GM08714 (cell line): ENCODE measurements around the gene DRD4.

Source experiments
- H3K4me3 ChIP-seq: fragments of 200-500 bp; sonication (Bioruptor generic); 2 replicates; pipeline ENCODE4 v1.5.1; 2014; ENCODE audit warnings: mild to moderate bottlenecking, low read length, inconsistent platforms
- ZNF274 ChIP-seq: IDR thresholded peaks from 2 replicates; pipeline ENCODE4 v1.6.1; 2012; ENCODE audit warnings: mild to moderate bottlenecking, low read depth, low read length

DRD4 gene

DNA sequence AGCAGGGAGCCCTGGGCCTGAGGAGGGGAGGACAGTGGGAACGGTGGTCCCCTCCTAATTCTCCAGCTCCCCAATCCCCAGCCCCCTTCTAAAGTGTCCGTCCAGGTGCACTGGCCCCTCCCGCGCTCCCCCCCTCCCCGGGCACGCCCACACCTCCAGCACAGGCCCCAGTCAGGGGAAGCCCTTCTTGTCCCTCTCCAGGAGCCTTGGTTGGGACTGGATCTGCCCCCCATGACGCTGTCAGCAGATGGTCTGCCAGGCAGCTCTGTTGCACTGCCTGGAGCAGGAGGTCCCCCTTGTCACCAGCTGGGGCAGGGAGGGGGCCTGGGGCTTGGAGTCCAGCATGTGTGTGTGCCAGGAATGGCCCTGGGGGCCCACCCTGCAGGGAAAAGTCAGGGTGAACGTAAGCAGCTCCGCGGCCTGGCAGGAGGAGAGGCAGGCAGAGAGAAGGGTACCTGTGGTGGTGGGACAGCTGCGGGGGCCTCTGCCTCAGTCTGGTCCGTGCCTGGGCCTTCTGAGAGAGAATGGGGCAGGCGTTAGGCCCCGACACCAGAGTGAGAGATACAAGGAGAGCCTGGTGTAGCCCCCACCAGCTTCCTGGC lies 22.9 kb upstream of the DRD4 start:
- peak overlapping the region; percentile 95; the same call in 1 of the 2 replicates for H3K4me3 ChIP-seq
- TF ChIP-seq ZNF274 = no peak

DNA sequence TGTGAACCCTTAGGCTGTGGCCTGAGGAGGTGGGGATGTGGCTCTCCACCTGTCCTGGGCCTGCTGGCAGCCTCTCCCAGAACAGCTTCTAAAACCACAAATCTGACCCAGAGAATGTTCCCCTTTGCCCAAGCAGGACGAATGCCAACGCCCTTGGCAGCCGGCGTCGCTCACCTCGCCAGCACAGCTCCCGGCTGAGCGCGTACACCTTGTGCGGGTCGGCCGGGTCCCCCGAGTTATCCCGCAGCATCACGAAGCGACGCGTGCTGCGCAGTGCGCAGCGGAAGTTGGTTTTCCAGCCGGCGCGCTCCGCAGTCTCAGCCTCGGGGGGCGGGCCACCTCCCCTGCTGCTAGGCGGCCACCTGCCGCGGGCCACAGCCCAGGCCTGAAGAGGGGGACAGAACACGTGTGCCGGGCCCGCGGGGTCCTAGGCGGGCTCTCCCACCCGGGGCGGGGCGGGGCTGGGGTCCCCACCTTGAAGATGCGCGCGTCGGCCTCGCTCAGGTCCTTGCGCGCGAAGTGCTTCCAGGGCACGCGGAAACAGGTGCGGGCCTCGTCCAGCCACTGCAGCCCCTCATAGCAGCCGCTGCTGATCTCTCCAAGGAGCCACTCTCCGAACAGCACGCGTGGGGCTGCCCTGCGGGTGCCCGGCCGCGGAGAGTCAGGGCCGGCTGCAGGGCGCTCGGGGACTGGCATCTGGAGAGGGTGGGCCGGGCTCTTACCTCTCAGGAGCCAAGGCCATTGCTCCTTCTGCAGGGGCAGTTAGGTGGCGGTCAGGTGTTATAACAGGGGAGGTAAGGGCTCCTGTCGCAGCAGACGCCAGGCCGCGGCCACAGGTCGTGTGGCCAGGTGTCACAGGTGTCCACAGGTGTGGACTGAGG lies 22.2 kb upstream of the DRD4 start:
- peak overlapping the region; percentile 95 for H3K4me3 ChIP-seq
- TF ChIP-seq ZNF274 = no peak

DNA sequence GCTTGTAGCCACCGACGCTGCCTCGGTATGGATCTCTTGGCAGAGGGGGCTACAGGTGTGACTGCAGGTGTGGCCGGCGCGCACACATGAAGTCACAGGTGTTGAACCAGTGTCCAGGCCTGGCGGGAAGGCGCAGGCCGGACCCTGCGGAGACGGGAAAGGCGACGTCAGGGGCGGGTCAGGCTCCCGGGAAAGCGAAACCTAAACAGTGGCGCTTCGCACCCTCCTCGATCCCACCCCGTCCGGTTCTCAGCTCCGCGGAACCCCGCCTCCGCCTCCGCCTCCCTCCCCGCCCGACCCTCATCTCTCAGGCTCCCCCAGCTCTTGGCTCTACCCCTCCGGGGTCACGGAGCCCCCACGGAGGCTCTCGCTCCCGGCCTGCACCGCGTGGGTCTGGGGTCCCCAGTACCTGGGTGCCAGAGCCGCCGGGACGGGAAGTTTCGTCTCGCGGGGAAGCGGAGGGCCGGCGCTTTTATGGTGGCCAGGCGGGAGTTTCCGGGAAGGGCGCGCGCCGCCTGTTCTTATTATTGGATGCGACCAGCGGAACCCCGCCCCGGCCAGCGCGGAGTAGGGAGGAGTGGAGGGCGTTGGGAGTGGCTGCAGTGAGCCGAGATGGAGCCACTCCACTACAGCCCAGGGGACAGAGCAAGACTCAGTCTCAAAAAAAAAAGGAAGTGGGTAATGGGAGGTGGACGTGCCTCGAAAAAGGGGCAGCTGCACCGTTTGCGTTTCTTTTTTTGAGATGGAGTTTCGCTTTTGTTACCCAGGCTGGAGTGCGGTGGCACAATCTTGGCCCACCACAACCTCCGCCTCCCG lies 21.4 kb upstream of the DRD4 start, which contains the start of gene IRF7:
Gene IRF7 (minus strand): TSS at position 447 of the 816 bp plus-strand sequence. CDS start 586 bp downstream, outside the sequence.
- H3K4me3 ChIP-seq = peak within 1 kb of the TSS; percentile 95
- TF ChIP-seq ZNF274 = no peak

DNA sequence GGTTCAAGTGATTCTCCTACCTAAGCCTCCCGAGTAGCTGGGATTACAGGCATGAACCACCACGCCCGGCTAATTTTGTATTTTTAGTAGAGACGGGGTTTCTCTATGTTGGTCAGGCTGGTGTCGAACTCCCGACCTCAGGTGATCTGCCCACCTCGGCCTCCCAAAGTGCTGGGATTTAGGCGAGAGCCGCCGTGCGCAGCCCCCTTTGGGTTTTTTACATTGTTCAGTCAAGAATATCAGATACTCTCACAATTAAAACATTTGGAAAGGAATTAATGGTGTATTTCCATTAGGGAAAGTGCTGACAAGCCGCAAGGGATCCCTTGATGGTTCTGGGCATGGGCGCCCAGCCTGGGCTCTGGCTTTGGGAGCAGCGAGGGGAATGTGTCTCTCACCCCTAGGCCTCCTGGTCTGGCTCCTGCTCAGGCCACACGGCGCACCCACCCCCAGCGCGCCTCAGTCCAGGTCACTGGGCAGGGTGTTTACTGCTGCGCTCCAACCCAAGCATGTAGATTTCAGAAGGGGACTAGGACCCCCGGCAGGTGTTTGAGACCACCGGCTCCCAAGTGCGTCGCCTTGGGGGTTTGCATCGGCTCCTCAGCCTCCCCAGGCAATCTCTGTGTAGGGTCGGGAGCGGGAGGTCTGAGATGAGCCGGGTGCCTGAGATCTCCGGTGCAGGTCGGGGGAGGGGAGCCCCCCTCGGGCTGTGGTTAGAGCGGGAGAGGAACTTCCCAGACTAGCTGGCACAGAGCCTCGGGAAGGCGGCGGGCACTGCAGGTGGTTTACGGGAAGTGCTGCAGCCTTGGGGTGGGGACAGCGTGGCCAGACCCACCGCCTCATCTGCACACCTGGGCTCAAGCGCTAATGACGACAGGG lies 20.5 kb upstream of the DRD4 start:
- peak overlapping the region; percentile 0; the same call in 1 of the 2 replicates for H3K4me3 ChIP-seq
- TF ChIP-seq ZNF274 = no peak

DNA sequence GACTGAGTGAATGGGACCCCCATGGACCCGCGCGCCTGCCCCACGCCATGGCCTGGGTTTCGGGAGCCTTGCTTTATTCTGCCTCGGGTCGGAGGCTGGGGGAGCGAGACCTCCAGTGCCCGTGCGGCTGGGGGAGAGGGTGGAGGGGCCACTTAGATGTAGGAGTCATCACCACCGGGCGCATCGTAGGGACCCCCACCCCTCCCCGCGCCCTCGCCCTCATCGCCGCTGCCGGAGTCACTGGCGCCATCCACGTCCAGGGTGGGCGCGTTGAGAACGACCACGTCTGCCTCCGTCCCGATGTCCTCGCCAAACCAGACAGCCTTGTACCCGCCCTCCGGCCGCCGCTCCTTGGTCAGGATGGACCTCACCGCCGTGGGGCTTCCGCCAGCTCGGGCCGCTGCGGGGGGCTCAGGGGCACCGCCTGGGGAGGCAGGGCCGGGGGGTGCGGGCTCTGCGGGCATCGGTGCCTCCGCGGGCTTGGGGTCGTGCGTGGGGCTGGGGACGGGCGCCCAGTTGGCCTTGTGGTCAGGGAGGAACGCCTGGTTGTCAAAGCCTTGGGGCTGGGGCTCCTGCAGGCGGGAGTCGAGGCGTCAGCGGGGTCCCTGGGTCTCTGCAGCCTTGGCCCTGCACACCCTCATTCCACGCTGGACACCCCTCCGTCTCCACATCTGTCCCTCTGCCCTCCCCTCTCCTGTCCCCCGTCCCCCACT lies 19.7 kb upstream of the DRD4 start:
- TF ChIP-seq ZNF274 = no peak
- H3K4me3 ChIP-seq = no peak overlapping the region

DNA sequence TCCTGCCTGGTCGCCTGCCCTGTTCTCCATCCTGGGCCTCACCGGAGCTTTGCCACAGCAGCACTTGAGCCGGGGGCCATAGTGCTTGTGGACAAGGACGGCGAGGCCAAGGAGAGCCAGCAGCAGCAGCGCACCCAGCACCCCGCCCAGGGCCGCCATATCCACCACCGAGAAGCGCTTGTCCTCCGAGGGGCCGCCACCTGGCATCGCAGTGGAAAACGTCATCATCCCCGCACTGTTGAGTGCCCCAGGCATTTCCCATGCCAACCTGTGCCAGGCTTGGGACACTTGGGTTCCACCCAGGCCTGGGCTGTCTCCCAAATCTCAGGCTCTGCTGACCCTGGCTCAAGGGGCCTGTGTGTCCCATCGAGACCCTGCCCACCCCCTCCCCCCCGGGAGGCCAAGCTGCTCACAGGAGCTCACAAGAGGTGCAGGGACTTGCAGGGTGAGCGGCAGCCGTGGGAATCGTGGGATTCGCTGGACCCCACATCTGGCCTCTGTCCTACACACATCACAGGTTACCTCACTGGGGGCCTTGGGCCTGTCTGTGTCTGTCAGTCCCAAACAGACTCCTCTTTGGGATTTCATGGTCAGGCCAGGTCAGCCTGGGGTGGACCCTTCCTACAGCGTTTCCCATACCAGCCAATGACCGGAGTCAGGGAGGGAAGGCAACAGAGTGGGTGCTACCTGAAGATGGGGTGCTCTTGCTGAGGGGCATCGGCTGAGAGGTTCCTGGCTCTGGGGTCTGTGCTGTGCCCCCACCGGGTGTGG lies 19.0 kb upstream of the DRD4 start:
- no peak for TF ChIP-seq ZNF274
- no peak overlapping the region for H3K4me3 ChIP-seq

DNA sequence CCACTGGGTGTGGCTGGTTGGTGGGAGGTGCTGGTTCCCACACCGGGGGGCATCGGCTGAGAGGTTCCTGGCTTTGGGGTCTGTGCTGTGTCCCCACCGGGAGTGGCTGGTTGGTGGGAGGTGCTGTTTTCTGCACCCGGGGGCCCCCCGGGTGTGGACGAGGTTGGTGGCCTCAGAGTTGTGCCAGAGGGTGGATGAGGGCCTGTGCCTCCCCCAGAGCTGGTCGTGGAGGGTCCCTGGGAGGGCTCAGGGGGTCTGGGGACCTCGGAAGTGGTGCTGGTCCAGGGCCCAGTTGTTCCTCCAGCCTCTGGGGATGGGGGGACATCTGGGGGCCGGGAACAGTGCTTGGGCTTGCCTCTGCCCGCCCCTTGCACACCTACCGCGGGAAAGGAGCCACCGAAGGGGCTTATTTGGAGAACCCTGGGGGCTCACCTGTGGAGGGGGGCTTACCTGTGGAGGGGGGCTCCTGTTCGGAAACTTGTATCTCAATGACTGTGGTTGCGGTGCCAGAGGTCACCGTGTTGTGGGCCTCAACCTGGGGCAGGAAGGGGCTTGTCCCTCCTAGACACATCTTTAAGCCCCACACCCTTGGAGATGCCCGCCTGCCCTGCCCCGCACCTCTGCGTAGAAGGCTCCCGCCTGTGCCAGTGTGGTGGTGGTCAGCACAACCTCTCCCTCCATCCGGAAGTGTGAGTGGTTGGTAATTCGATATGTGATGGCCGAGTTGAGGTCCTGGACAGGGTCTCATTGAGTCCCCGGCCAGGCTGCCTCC lies 18.0 kb upstream of the DRD4 start:
- no peak overlapping the region for H3K4me3 ChIP-seq
- TF ChIP-seq ZNF274 = no peak

DNA sequence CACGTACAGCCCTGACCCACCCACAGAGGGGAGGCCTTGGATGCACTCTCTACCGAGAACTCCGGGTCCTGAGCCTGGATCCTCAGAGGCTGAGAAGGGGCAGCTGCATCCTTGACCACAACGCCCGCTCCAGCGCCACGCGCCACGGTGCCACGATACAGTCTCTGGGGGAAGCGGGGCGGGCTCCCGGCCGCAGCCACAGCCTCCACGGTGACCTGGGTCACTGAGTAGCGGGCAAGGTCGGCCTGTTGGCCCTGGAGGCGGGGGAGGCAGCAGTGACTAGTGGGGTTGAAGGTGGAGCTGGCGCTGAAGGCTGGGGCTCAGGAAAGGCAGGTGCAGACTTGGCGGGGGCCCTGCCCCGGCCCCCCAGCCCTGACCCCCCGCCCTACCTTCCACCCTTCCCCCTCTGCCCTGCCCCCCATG lies 17.4 kb upstream of the DRD4 start:
- no peak overlapping the region for H3K4me3 ChIP-seq
- no peak for TF ChIP-seq ZNF274

DNA sequence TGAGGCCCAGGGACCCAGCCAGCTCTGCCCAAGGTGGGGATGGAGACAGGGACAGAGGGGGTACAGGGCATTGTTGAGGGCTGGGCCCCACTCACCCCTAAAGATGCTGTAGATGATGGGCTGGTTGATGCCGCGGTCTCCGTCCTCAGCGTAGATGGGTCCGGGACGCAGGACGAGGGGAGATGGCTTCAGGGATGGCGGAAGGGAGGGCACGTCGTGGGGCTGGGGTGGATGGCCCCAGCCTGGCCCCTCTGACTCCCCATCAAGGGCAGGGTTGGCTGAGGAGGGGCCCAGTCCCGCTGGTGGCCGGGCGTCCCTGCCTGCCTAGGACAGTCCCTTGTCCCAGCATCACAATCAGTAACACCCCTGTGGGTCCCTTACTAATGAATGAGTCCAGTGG lies 16.9 kb upstream of the DRD4 start:
- H3K4me3 ChIP-seq = no peak overlapping the region
- TF ChIP-seq ZNF274 = no peak

DNA sequence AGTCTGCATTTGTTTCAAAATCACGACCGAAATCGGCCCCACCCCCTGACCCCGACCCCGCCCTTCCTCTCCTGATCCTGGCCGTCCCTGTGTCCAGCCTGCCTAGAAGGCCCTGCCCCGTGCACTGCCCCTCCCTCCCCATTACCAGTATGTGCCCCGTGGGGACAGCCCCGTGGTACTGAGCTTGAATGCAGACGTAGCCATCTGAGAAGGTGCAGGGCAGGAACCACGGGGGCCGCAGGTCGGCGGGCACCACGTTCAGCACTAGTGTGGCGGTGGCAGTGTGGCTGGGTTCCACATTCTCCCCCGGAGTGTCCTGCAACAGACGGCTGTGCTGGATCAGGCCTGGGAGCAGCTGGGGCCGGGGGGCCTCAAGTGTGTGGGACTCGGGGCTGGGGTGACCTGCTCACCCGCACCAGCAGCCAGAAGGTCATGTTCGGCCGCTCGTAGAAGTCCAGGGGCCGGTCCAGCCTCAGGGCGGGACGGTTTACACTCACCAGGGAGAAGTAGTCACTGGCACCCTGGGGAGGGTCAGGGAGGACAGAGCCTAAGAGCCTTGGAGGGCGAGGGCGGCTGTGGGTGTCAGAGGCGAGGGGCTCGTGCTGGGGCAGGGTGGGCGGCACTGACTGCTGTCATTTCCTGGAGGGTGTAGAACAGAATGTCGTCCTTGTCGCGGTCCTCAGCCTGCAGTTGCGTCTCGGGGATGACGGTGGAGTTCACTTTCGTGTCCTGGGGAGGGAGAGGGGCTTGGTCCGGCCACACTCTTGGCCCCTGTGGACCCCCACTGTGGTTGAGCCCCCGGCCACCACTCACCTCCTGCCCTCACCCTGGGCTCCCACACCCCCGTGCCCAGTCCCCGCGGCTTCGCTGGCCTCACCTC lies 15.9 kb upstream of the DRD4 start:
- H3K4me3 ChIP-seq = no peak overlapping the region
- no peak for TF ChIP-seq ZNF274

DNA sequence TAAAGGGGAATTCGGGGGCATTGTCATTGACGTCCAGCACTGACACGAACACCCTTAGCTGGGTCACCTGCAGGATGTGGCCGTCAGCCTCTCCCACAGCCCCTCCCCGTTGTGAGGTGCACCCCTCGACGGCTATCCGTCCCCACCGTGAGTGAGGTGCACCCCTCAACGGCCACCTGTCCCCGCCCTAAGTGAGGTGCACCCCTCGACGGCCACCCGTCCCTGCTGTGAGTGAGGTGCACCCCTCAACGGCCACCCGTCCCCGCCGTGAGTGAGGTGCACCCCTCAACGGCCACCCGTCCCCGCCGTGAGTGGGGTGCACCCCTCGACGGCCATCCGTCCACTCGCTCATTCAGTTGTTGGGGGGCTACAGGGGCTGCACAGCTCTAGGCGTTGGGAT lies 15.2 kb upstream of the DRD4 start:
- no peak for TF ChIP-seq ZNF274
- H3K4me3 ChIP-seq = no peak overlapping the region
